ENCODE results near the gene SLCO2A1. TPM values are rescaled to one million over a fixed set of nuclear protein-coding genes. Genes with fewer than 3 reads are reported as not detected.

The SLCO2A1 gene
- total and polyA plus RNA-seq, 2 of the 4 experiments (the other 2 are of a cell fraction) = under 0.01 to 1.5 TPM

- TF ChIP-seq USF2 (IDR thresholded peaks at IDR 0.05; ENCODE audit: low read depth, low read length) (no peak), BHLHE40 (IDR thresholded peaks at IDR 0.05; ENCODE audit: low read depth, low read length) (no peak), CTCF (conservative IDR thresholded peaks at IDR 0.05; ENCODE audit: low read depth, low read length) (no peak), RFX5 (IDR thresholded peaks at IDR 0.05; ENCODE audit: low read depth, low read length) (no peak), SMC3 (IDR thresholded peaks at IDR 0.05; ENCODE audit: low read depth, low read length) (no peak), CEBPB (IDR thresholded peaks at IDR 0.05; ENCODE audit: low read depth, low read length) (no peak), RAD21 (IDR thresholded peaks at IDR 0.05; ENCODE audit: low read length) (no peak)
- BruUV-seq (replicated peaks) = no TSS peak
- Histone ChIP-seq H3K18ac (ENCODE audit: low read depth, low read length) (no peak overlapping the region), H2AK9ac (replicated peaks; ENCODE audit: low read depth, low read length, poor library complexity) (no peak overlapping the region), H3K56ac (ENCODE audit: extremely low read depth, insufficient read depth, low read length) (no peak overlapping the region), H3K14ac (replicated peaks; ENCODE audit: low read depth, low read length) (no peak overlapping the region), H4K20me1 (ENCODE audit: insufficient read depth, low read length) (no peaks in the 10 kb centered on the region), H4K91ac (ENCODE audit: insufficient read depth, low read depth, low read length) (no peak overlapping the region), H2BK120ac (ENCODE audit: low read depth, low read length) (no peak overlapping the region), H3K4ac (ENCODE audit: low read depth, low read length) (no peak overlapping the region), H2AK5ac (ENCODE audit: low read depth, low read length) (no peak overlapping the region), H2BK20ac (ENCODE audit: low read depth, low read length) (no peak overlapping the region), H2BK5ac (ENCODE audit: low read depth, low read length, poor library complexity, severe bottlenecking) (no peak overlapping the region), H2BK15ac (ENCODE audit: low read depth, low read length) (no peak overlapping the region), H3K36me3 (ENCODE audit: control insufficient read depth, insufficient read depth, low read length) (no peaks in the 10 kb centered on the region), H4K8ac (ENCODE audit: low read depth in 2 of 2, low read length in 2 of 2) (no peak overlapping the region), H3K9me3 (ENCODE audit: control insufficient read depth, insufficient read depth, low read length) (peaks cover 4% of the 10 kb centered on the region; the same call in 1 of the 2 replicates), H3K4me1 (ENCODE audit: control insufficient read depth, insufficient read depth, low read length) (no peaks in the 10 kb centered on the region; the same call in 1 of the 2 replicates), H3K4me3 (ENCODE audit: insufficient read depth, low read depth, low read length) (no peak overlapping the region), H3K79me1 (ENCODE audit: low read depth in 1 of 2, low read length in 2 of 2) (no peaks in the 10 kb centered on the region), H3K9me1 (ENCODE audit: insufficient read depth, low read length) (peaks cover 3% of the 10 kb centered on the region), H2AFZ (replicated peaks; ENCODE audit: low read length, poor library complexity) (peak overlapping the region; percentile 16), H3K9ac (ENCODE audit: low read depth, low read length) (no peak overlapping the region), H3K4me2 (ENCODE audit: low read depth, low read length) (no peak overlapping the region), H3K27ac (ENCODE audit: insufficient read depth, low read length) (no peak overlapping the region), H4K5ac (ENCODE audit: low read depth, low read length) (no peak overlapping the region), H3K23ac (ENCODE audit: low read depth, low read length) (no peak overlapping the region), H3K27me3 (ENCODE audit: control insufficient read depth, insufficient read depth, low read length) (no peaks in the 10 kb centered on the region)
- no peak for DNase-seq
- CTCF ChIA-PET = no interaction called here
- in situ Hi-C loops (cut with MboI; ENCODE audit: low sequenced_read_pairs) = no loop called here
- 20% methylated on average over 1 of the region's 8 CpGs; no CpG with 5 or more reads in 1 of the 2 experiments for WGBS, 2 experiments (ENCODE audit: extremely low coverage in 2 of 2, insufficient read length in 1 of 2)
- POLR2A ChIA-PET (ENCODE audit: unreplicated experiment) = no interaction called here
- no peak for ATAC-seq (ENCODE audit: low read depth)
- intact Hi-C loops (cut with micrococcal nuclease) = no loop called here
- dilution Hi-C loops (cut with HindIII; ENCODE audit: low sequenced_read_pairs, unreplicated experiment) = no loop called here
Measured at GRCh38 chr3:134039161-134039862, 9.6 kb upstream of the SLCO2A1 start.
